GM19467 (cell line): ENCODE results near the gene JAK1.

Experiments
- ATAC-seq: cut with Tn5 transposase; IDR thresholded peaks from one replicate; pipeline ENCODE4 v1.9.1; 2021; ENCODE audit warnings: mild to moderate bottlenecking, moderate library complexity; ENCODE audit not compliant: unreplicated experiment

The JAK1 gene

GRCh38 chr1:64980745-64981600, 14.6 kb upstream of the JAK1 start:
- ATAC-seq: no peak

DNA sequence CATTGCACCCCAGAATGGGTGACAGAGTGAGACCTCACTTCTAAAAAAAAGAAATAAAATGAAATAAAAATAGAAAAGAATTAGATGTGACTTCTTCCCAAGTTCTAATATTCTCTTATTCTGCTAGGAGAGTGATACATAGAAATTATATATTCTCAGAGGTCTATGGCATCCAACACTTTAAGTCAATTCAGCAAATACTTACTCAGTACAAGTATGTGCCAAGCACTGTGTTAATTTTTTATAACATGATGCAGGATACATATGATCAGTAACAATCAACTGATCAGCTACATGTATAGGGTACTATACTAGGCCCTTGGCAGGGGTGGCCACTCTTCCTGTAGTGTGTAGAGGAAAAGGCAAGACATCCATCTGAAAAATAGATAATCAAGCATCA, 13.0 kb upstream of the JAK1 start:
- no peak for ATAC-seq

GRCh38 chr1:64976361-64976760, 10.0 kb upstream of the JAK1 start:
- ATAC-seq: no peak

GRCh38 chr1:64975740-64976139, 9.4 kb upstream of the JAK1 start:
- ATAC-seq: no peak

GRCh38 chr1:64975127-64975526, 8.8 kb upstream of the JAK1 start:
- no peak for ATAC-seq

DNA sequence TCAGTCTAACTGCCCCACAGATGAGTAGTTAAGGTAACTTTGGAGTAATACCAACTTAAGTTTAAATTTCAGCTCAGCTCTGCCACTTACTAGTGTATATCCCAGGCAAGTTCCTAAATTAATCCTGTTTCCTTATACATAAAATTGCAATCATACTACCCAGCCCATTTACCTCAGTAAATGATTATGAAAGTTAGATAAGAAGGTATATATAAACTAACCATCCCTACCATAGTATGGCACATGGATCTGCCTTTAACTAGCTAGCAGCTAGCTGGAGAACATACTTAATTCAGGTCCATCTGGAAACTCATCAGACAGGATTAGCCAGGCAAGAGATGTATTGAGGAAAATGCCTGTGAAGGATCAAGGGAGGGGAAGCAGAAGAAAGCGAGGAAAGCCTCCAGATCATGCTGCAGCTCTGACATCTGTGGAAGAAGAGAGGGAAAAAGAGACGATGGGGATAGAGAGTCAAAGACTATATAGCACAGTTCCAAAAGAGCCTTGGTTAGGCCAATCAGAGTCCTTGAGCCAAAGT, 8.0 kb upstream of the JAK1 start:
- no peak for ATAC-seq

DNA sequence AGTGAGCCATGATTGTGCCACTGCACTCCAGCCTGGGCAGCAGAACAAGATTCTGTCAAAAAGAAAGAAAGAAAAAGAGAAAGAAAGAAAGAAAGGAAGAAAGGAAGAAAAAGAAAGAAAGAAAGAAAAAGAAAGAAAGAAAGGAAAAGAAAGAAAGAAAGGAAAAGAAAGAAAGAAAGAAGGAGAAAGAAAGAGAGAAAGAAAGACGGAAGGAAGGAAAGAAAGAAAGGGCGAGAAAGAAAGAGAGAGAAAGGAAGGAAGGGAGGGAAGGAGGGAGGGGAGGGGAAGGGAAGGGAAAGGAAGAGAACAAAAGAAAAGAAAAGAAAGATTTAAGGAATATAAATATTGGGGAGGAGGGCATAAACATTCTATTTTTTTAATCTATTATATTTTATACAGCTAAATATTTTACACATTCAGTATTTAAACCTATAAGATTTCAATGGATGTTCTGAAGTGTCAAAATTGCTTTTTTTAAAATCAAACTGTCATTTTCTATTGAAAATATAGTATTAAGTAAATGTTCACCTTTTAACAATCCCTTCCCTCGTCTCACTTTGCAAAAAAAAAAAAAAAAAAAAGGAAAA, 6.8 kb upstream of the JAK1 start:
- ATAC-seq: no peak

- ATAC-seq: no peak
Observed at GRCh38 chr1:64969305-64970046, 3.1 kb upstream of the JAK1 start.

GRCh38 chr1:64967381-64967780, 1.0 kb upstream of the JAK1 start:
- no peak for ATAC-seq

- peak; percentile 43 for ATAC-seq
Observed at GRCh38 chr1:64965366-64966157, 787 bp downstream of the JAK1 start.

DNA sequence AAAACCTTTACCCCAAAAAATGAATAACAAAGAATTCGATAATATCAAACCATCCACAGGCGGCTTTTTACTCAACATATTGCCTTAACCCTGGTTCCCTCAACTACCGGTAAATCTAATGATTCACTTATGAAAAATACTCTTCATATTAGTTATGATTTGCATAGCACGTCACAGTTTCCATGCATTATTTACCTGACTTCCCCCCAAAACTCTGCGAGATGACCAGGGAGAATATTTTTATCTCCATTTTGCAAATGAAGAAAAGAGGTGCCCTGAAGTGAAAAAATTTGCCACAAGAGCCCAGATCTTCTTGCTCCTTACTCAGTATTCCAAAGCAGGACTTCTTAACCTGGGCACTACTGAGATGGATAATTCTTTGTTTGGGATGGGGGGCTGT, 2.9 kb downstream of the JAK1 start:
- ATAC-seq: no peak

GRCh38 chr1:64962441-64962840, 3.9 kb downstream of the JAK1 start:
- peak; percentile 16 for ATAC-seq

DNA sequence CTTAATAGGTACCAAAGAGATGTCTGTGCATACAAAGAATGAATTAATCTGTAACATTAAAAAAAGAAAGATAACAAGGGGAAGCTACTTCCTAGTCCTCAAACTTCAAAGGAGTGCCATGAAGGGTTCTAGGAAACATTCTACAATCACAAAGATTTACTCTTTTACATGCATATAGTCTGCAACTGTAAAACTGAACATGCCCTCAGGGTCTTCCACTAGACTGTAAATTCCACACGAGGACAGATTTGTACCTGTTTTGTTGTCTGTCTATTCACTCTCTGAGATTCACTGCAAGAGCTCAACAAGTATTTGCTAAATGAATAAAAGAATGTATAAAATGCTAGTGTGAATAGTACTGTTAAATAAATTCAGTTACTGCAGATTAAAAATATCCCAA, 4.4 kb downstream of the JAK1 start:
- ATAC-seq: no peak

DNA sequence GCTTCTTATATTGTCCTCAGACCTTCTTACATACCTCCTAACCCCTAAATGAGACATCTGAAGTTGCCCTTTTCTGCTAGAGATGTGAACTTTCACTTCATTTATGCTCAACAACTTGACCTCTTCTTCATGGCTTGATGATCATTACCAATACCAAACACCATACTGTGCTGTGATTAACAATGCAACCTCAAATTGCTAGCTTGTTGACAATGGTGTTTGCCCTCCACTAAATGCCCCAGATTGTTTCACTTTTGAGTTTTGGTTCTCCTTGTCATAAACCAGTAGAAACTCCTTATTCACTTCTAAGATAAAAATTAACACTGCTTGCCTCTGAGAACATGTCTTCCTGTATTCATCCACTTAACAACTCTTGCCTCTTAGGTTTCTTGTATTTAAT, 5.6 kb downstream of the JAK1 start:
- ATAC-seq: peak; percentile 65

GRCh38 chr1:64959986-64960385, 6.4 kb downstream of the JAK1 start:
- ATAC-seq: no peak

DNA sequence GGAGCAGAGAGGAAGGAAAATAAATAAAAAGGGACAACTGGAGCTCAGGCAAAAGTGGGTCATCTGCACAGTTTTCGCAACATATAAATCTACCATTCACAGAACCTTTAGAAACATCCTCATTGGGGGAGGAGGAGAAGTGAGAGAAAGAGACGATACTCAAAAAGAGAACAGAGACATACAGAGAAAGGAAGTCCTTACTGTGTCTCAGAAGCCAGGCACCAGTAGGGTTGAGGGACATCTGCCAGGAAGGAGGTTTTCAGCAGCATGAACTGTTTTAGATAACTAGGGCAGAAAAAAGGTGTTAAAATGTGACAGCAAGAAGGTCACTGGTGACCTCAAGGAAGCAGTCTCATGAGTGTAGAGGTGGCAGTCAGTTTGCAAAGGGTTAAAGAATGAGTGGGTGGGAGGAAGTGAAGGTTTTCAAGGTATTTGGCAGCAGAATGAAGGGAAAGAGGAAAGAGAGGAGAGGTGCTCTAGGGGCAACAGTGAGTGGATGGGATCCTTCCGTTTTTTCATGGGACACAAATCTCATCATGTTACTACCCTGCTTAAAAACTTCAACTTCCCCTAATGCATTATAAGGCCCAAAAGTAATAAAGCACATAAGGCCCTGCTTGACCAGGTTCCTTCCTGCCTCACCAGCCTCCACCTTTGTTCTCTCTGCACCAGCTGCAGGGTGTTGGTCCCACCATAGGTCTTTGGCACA, 9.5 kb downstream of the JAK1 start:
- ATAC-seq: peak; percentile 79

GRCh38 chr1:64956010-64956640, 10.2 kb downstream of the JAK1 start:
- ATAC-seq: no peak

DNA sequence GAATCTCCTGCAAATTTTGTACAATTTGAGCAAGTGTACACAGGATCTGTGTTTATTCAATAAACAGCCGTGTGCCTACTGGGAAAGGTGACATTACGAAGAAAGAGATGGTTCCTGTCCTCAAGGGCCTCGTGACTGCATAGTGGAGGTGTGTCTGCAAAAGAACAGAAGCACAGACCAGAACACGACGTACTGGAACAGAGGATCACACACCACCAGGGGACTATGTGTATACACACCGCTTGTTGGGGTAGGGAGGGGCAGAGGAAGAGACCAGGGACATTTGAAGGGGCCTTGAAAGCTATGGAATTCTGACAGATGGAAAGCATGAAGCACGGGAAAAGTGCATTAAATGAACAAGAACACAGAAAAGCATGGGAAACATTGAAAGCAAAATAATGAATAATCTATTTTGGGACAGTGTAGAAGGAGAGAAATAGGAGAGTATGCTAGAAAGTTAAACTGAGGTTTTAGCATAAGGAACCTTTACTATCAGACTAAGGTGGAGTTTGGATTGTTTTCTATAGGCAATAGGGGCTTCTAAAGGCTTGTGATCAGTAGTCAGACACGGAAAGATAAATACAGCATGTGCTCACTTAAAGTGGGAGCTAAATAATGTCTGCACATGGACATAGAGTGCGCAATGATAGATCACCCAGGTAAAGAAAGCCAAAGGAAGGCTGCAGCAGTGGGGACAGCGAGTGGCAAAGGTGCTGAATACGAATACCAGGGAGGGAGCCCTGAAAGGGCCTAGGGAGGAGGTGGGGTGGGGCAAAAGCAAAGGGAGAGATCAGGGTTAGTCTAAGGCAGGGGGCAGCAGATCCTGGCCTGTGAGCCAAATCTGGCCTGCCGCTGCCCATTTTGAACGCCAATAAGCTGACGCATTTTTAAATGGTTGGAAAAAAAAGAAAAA, 11.0 kb downstream of the JAK1 start:
- no peak for ATAC-seq

- no peak for ATAC-seq
Observed at GRCh38 chr1:64953241-64953640, 13.1 kb downstream of the JAK1 start.
